Iris pigment epithelial cell (primary cell): ENCODE measurements around the gene XPC.

Experiments used
- DNase-seq: peaks from one replicate; pipeline ENCODE4 v3.0.0-alpha.2; 2011; ENCODE audit warnings: low read depth

The XPC gene

DNA sequence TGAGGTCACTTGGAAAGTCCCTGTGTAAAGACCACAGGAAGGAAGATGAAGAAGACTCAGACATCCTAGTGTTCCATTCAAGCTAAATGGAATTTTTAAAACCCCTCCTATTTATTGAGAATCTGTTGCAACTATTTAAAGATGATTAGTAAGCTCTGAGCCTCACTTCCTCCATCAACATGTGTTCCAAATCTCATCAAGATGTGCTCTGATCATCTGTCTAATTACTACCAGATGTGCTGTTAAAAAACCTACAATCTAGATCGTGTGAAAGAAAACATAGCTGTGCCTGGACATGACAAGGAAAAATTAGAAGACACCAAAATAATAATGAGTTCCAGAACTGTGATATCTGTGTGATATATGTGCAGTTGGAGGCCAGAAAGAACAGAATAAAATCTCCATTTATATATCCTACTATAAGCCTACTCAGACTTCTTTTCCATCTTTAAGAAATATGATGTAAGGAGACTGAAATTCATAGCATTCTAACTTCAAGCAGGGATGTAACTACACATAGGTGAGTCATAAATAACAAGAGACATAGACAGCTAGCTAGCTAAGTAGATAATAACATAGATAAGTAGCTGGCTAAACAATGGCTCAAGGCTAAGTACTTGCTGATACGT, 7.8 kb downstream of the XPC start:
- DNase-seq: peak; percentile 96

DNA sequence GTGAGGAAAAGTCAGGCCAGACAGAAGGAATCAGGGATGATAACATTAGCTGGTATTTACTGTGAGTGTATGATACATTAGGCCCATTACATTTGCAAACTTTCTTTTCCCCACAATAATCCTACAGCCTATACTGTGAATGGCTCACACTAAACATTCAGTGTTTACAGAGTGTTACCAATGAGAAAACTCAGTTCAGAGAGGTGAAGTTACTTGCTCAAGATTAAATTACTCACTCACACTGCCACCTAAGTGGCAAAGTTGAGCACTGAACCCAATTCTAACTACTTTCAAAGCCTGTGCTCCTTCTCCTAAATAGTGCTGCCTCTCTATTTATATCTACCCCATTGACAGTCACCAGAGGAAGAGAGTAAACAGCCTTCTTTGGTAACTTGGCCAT, 8.5 kb downstream of the XPC start:
- peak; percentile 52 for DNase-seq

DNA sequence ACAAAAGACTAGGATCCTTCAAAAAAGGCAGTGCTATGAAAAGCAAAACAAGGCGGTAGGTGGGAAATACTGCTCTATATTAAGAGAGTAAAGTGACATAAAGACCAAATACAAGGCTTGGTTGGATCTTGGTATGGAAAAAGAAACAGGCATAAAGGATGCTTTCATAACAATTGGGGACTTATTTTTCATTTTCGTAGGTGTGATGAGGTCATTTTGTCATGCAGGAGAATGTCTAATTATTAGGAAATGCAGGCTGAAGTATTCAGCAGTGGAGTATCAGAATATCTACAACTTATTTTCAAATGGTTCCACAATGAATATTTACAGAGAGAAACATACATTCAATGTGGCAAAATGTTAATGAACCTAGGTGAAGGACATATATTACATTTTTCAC, 9.0 kb downstream of the XPC start:
- DNase-seq: no peak

DNA sequence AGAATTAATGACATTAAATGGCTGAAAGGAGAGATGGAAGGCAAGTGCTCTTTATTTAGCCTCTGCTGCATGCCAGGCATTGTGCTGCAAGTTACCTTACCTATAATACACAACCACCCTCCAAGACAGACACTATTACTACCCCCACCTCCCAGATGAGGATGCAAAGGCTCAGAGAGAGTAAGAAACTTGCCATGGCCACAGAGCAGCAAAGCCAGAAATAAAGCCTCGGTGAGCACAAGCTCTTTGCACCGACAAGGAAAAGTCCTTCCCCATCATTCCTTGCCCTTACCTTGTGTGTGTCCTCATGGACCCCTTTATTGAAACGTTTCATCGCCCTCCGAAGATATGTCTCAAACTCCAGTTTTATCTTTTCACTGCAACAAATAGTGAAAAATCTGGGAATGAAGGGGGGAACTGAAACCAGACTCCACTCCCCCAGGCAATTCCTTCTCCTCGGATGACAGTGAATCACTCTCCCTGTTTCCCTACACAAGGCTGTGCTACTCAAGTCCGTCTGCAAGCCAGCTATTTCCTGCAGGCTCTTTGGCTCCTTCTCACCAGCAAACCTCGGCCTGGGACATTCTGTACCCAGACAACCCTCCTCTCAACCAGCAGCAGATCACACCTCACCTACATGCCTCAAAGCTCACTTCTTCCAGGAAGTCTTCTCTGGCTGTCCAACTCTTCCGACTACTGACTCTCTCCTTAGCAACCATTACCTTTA, 11.4 kb downstream of the XPC start:
- peak; percentile 89 for DNase-seq

DNA sequence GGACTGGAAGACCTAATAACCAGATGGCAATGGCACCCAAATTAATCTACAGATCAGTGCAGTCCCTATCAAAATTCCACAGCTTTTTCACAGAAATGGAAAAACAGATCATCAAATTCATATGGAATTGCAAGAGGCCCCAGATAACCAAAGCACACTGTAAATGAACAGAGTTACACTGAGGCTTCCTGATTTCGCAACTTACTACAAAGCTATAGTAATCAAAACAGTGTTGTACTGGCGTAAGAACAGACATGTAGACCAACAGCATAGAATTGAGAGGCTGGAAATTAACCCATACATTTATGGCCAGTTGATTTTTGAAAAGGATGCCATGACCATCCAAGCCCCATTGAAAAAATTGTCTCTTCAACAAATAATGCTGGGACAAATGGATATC, 16.2 kb downstream of the XPC start:
- DNase-seq: peak; percentile 72

DNA sequence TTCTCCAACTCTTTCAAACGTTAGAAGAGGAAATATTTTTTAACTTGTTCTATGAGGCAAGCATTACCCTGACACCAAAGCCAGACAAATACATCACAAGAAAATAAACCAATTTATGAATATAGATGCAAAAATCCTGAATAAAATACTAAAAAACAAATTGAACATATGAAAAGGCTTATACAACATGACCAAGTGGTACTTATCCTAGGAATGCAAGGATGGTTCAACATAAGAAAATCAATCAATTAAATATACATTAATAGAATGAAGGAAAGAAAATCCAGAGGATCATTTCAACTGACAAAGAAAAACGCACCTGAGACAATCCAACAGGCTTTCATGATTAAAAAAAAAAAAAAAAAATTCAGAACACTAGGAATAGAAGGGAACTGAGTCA, 17.1 kb downstream of the XPC start:
- DNase-seq: no peak

DNA sequence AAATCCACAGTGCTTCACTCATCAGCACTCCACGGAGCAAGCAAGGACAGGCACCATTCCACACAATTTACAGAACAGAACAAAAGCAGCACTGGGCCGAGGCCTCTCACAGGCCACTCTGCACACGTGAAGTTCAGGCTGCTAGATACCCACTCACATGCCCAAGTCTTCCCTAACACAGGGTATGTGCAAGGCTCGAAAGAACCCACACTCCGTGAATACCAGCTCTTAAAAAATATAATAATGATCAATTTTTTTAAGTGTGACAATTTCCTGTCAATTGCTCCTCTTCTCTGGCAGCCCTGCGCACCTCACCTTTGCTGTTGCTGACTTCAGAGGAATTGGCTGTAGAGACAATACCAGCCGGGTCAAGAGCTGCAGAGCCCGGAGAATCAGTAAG, 19.0 kb downstream of the XPC start:
- no peak for DNase-seq

DNA sequence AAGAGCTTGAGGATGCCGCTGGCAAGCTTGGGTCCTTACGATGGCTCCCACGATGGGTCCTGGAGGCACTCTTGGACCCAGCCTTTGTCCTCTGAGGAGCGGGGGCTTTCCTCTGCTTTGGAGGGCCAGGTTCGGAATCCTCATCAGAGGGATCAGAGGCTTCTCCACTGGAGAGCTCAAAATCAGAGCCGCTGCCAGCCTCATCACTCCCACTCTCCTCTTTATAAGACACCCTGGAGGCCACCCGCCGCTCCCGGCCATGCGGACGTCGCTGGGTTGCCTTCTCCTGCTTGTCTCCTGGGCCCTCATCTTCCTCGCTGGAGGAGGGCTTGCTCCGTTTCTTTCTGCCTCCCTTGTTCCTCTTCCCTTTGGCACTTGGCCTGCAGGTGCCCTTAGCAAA, 20.0 kb downstream of the XPC start:
- no peak for DNase-seq

DNA sequence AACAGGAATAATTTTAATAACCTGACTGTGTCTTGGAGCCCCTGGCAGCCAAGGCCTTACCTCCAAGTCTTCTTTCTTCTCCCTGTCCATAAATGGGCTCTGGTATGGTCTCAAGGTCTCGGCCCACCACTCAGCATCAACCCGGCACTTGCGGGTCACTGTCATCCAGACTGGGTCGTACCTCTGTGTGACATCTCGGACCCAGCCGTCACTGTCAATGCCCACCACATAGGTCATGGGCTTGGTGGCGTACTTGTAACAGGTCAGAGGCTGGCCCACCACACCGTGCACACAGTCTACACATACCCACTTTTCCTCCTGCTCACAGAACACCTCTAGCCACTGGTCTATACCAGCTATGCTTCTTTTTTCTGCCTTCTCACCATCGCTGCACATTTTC, 20.4 kb downstream of the XPC start:
- DNase-seq: no peak

DNA sequence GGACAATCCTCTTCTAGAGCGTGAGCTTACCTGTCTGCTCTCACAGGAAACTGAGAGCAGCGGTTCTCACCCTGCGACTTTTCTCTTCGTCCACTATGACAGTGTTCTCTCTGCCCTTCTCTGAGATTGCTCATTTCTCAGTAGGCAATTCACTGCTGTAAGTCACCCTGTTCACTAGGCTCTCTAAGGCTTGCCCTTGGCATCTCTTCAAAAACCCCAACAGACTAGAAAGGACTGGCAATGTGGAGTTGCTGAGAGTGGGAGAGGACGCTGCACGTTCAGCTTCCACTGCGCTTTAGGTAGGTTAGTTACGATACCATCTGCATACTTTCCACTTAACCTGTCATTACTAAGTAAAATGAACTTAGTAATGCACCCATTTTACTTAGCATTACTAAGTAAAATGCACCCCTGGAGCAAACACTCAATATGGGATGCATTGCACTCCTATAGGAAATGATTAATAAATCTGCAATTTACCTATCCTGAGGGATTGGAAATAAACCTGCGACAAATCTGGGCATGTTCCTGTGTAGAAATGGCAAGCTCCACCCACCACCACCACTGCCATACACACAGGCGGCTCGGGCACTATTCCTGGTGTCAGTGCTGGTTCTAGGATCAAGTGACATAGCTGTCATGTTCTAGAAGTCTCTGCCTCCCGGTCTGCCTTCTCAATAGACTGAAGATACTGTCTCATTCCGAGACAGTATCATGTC, 21.4 kb downstream of the XPC start:
- no peak for DNase-seq

DNA sequence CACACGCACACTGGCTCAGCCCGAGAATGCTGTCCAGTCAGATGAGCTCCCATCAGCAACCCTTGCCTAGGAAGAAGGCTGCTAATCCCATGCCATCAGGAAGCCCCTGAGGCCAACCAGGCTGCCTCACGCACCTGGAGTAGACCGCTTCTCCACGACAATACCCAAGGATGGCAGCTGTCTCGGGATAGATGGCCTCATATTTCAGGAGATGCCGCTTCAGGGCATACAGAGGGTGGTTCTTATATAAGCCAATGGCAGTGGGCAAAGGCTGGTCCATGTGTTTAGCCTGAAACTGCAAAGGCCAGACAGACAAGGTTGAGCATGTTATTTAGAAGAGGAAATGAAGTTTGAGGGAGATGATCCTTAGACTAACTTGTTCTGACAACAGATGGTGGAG, 22.2 kb downstream of the XPC start:
- no peak for DNase-seq

DNA sequence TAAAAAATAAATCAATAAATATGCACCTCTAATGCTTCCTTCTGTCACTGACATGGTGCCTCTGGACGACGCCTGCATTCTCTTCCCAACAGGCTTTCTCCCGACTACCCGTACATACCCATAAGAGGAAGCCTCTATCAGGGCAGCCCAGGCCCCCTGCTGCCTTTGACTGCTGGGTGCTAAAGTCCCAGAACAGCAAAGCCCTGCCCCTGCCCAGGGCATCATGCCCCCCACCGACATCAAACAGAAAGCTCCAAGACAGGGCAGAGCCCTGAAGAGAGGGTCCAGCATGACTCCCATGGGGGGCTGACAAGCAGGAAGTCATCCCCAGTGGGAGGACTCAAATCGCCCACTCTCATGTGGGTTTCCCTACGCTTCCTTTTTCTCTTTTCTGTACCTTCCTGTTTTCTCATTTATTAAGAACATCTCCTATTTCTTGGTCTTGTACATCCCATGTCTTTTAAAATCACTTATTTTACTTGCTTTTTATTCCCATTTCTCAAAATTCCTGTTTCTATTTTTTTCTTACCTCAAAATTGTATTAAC, 23.4 kb downstream of the XPC start:
- DNase-seq: no peak

DNA sequence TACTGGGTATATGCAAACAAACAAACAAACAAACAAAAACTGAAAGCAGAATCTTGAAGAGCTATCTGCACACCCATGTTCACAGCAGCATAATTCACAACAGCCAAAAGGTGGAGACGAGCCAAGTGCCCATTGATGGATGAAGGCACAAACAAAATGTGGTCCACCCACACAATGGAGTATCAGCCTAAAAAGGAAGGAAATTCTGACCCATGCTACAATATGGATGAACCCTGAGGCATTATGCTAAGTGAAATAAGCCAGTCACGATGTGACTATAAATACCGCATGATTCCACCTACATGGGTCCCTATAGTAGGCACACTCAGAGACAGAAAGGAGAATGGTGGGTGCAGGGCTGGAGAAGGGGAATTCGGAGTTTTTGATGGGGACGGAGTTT, 24.1 kb downstream of the XPC start:
- DNase-seq: no peak

DNA sequence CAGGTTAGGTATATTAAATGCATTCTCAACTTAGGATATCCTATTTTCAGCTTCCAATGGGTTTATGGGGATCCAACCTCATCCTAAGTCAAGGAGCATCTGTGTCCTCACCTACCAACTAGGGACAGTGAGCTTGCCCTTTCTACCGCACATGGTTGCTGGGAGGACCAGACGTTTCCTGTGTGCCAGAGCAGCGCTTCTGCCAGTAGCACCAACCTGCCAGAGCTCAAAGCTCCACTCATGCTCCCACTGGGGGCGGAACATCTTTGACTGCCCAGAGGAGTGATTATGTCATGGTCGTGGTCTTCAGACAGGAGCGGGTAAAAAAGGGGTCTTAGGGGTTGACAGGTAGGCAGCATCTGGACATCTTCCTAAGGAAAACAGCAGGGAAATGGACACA, 24.7 kb downstream of the XPC start:
- no peak for DNase-seq

DNA sequence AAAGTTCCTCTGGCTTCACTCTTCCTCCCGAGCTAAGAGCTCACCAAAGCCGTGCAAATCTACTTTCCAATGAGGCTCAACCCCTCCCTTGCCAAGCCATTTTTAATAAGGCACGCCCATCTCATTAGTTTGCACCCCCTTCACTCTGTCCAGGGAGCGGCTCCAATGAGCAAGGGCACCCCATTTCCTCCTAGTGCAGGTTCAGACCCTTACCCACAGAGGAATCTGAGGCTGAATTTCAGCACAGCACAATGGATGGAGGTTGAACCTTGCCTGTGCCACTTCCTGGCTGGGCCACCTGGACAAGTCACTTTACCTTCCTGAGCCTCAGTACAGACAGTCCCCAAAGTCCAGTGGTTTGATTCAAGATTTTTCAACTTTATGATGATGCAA, 25.4 kb downstream of the XPC start:
- no peak for DNase-seq

DNA sequence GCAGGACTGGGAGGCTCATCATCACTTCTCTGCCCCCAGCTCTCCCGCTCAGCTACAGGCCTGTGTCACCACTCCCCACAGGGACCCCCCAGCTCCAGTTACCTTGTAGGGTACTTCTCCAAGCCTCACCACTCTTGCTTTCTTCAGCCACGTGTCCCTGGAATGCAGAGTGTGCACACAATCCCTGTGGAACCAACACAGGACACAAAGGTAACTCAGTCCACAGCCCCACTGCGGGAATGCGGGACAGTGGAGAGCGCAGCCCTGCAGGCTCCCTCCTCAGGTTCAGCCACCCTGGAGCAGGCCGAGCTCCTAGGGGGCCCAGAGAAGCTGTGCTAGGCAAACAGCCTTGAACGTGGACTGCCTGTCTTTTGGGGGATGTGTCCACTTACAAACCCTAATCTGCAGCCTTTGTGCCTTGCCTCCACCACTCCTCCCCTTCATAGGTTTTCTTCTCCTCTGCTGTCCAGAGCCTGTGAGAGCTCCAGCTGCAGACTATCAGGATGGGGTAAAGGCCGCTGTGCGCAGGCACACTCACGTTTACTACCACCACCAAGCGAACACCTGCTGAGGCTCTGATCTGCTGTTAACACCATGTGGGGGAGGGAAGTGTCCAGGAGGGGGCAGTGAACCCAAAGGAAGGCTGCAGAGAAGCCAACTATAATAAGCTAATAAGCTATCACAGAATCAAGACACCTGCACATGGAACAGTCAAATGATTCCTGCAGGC, 26.0 kb downstream of the XPC start:
- DNase-seq: no peak

DNA sequence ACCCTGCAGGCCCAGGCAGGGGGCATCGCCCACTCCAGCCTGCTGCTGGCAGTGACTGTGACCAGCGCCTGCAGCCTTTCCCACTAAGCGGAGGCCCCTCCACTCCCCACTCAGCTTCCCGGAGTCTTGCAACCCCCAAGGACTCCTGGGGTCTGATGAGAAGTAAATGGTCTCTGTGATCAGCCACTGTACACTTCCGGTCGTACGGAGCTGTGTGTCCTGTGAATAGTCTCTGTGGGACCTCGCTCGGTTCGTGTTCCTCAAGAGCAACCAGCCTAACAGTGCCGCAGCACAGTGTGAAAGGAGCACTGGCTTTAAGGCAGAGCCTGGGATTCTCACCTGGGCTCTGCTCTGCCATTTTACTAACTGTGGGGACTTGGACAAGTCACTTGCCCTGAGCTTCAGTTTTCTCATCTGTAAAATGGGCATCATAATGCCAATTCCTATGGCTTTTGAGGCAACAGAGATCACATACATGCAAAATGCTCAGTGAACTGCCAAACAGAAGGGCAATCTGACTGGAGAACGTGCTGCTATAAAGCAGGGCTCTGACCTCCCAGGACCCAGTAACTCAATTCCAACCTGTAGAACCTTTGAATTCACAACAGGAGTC, 26.8 kb downstream of the XPC start:
- DNase-seq: no peak

DNA sequence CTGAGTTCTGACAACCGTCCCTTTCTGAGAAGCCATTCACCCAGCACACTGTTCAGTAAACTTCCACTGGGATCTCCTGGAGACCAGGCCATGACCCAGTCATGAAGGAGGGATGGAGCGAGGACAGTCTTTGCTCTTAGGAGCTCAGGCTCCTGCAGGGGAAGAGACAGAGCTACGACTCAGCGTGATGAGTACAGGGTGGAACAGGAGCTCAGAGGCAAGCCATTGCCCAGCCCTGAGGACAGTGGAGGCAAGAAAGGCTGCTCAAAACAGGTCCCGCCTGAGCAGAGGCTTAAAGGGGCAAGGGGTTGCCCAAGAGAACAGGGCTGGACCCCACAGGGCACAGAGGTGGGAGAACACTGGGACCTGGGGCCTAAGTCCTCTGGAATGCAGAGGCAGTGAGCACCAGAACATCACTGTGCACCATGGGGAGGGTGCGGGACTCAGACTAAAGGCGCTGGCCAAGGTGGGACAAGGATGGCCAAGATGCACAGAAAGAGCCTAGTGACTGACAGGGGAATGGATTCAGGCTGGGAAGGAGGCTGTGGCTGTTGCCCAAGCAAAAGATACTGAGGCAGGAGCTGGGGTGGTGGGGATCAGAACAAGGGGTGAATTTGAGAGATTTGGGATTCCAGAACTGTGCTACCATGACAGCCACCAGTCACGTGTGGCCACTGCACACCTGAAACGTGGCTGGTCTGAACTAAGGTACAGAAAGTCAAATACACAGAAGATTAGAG, 27.7 kb downstream of the XPC start:
- DNase-seq: no peak

DNA sequence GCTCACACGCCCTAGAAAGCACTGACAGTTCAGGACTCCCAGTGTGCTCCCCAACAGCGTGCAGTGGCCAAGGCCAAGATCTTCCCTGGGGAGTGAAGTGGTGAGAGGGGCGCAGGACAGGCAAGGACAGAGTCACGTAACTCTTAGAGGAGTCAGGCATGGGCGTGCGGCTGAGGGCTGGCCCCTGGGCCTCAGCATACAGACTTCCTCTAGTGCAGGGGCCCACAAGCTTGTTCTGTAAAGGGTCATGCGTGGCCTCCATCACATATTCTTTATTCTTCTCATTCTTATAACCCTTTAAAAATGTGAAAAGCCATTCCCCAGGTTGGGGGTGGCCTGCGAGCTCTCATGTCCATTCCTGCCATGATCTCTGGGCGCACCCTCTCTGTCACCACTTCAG, 28.3 kb downstream of the XPC start:
- DNase-seq: no peak

DNA sequence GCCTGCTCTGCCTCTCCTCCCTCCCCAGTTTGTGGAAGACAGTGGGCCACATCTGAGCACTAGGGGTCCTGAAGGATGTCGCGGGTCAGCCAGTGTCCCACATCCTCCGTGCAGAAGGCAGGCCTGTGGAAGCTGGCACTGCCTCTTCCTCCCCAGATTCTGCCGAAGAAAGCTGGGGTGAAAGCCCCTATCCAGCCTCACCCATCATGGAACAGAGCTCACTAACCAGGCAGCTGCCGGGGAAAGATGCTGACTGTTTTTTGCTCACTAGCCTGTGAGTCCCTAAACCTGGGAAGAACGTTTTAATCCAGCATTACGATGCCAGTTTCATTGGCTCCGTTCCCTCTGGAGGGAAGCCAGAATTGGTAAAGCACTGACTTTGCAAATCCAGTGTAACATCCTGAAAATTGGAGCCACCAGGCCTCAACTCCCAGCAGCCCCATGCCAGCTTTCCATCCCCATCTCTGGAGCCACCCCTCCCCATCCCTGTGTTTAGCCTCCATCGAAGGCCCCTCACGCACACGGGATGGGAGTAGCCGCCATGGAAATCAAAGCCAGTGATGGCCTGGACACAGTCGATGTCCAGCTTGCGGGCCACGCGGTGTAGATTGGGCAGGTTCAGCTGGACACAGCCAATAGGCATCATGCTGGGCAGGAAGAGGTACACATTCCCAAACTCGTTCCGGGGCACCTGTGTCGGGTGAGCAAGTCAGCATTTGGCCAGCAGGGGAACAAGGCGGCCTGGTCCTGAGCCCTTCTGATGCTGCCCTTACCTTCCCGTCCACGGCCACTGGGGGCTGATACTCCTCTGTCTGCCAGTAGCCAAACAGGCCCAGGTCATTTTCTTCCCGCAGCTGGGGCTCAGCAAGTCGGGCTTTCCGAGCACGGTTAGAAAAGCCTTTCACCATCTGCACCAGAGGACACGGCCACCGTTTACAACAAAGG, 30.1 kb downstream of the XPC start:
- DNase-seq: no peak
